ENCODE measurements around the gene UBE2Z. TPM values are rescaled to one million over a fixed set of nuclear protein-coding genes. Genes with fewer than 3 reads are reported as not detected.

The UBE2Z gene
- total and polyA plus RNA-seq, 2 of the 13 experiments (the other 11 are each of a cell fraction or from before 2014, with no cell fraction given): 63.2 to 122 TPM

DNA sequence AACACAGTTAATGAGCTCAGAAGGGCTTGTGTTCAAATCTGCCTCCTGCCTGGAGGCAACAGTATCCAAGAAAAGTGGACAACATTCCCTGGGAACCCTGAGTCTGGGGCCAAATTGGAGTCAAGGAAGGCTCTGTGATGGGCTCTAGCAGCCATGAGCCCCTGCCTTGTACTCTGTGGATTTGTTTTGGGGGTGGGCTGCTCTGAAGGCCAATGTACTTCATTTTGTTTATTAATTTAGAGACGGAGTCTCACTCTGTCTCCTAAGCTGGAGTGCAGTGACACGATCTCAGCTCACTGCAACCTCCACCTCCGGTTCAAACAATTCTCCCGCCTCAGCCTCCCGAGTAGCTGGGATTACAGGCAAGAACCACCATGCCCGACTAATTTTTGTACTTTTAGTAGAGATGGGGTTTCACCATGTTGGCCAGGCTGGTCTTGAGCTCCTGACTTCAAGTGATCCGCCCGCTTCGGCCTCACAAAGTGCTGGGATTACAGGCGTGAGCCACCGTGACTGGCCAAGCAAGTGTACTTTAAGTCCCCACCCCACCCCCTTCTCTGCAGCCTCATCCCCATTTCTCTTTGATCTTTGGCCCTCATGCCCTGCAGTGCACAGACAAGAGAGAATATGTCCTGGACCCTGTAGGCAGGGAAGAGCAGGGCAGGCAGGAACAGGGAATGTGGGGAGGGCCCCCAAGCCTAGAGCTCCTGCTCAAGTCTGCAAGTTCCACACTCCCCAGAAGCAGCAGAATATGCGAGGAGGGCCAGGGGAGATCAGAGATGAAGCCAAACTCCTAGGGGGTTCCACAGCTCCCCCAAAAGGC lies 62.9 kb downstream of the UBE2Z start (continued):
- TF ChIP-seq, protein P1, sequence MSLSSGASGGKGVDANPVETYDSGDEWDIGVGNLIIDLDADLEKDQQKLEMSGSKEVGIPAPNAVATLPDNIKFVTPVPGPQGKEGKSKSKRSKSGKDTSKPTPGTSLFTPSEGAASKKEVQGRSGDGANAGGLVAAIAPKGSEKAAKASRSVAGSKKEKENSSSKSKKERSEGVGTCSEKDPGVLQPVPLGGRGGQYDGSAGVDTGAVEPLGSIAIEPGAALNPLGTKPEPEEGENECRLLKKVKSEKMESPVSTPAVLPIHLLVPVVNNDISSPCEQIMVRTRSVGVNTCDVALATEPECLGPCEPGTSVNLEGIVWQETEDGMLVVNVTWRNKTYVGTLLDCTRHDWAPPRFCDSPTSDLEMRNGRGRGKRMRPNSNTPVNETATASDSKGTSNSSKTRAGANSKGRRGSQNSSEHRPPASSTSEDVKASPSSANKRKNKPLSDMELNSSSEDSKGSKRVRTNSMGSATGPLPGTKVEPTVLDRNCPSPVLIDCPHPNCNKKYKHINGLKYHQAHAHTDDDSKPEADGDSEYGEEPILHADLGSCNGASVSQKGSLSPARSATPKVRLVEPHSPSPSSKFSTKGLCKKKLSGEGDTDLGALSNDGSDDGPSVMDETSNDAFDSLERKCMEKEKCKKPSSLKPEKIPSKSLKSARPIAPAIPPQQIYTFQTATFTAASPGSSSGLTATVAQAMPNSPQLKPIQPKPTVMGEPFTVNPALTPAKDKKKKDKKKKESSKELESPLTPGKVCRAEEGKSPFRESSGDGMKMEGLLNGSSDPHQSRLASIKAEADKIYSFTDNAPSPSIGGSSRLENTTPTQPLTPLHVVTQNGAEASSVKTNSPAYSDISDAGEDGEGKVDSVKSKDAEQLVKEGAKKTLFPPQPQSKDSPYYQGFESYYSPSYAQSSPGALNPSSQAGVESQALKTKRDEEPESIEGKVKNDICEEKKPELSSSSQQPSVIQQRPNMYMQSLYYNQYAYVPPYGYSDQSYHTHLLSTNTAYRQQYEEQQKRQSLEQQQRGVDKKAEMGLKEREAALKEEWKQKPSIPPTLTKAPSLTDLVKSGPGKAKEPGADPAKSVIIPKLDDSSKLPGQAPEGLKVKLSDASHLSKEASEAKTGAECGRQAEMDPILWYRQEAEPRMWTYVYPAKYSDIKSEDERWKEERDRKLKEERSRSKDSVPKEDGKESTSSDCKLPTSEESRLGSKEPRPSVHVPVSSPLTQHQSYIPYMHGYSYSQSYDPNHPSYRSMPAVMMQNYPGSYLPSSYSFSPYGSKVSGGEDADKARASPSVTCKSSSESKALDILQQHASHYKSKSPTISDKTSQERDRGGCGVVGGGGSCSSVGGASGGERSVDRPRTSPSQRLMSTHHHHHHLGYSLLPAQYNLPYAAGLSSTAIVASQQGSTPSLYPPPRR (CRISPR knock-in tag; IDR thresholded peaks at IDR 0.05; ENCODE audit: borderline replicate concordance): peak; percentile 76; the same call in 1 of the 2 replicates
- no peak for TF ChIP-seq HOXA7 (CRISPR knock-in tag; IDR thresholded peaks at IDR 0.05)
- peak; percentile 93 for TF ChIP-seq ZNF589 (CRISPR knock-in tag; conservative IDR thresholded peaks at IDR 0.05)
- no peak for TF ChIP-seq ELF4 (CRISPR knock-in tag; IDR thresholded peaks at IDR 0.05; ENCODE audit: borderline replicate concordance)
- TF ChIP-seq MEIS1 (CRISPR knock-in tag; IDR thresholded peaks at IDR 0.05; ENCODE audit: borderline replicate concordance): no peak
- TF ChIP-seq, protein P2, sequence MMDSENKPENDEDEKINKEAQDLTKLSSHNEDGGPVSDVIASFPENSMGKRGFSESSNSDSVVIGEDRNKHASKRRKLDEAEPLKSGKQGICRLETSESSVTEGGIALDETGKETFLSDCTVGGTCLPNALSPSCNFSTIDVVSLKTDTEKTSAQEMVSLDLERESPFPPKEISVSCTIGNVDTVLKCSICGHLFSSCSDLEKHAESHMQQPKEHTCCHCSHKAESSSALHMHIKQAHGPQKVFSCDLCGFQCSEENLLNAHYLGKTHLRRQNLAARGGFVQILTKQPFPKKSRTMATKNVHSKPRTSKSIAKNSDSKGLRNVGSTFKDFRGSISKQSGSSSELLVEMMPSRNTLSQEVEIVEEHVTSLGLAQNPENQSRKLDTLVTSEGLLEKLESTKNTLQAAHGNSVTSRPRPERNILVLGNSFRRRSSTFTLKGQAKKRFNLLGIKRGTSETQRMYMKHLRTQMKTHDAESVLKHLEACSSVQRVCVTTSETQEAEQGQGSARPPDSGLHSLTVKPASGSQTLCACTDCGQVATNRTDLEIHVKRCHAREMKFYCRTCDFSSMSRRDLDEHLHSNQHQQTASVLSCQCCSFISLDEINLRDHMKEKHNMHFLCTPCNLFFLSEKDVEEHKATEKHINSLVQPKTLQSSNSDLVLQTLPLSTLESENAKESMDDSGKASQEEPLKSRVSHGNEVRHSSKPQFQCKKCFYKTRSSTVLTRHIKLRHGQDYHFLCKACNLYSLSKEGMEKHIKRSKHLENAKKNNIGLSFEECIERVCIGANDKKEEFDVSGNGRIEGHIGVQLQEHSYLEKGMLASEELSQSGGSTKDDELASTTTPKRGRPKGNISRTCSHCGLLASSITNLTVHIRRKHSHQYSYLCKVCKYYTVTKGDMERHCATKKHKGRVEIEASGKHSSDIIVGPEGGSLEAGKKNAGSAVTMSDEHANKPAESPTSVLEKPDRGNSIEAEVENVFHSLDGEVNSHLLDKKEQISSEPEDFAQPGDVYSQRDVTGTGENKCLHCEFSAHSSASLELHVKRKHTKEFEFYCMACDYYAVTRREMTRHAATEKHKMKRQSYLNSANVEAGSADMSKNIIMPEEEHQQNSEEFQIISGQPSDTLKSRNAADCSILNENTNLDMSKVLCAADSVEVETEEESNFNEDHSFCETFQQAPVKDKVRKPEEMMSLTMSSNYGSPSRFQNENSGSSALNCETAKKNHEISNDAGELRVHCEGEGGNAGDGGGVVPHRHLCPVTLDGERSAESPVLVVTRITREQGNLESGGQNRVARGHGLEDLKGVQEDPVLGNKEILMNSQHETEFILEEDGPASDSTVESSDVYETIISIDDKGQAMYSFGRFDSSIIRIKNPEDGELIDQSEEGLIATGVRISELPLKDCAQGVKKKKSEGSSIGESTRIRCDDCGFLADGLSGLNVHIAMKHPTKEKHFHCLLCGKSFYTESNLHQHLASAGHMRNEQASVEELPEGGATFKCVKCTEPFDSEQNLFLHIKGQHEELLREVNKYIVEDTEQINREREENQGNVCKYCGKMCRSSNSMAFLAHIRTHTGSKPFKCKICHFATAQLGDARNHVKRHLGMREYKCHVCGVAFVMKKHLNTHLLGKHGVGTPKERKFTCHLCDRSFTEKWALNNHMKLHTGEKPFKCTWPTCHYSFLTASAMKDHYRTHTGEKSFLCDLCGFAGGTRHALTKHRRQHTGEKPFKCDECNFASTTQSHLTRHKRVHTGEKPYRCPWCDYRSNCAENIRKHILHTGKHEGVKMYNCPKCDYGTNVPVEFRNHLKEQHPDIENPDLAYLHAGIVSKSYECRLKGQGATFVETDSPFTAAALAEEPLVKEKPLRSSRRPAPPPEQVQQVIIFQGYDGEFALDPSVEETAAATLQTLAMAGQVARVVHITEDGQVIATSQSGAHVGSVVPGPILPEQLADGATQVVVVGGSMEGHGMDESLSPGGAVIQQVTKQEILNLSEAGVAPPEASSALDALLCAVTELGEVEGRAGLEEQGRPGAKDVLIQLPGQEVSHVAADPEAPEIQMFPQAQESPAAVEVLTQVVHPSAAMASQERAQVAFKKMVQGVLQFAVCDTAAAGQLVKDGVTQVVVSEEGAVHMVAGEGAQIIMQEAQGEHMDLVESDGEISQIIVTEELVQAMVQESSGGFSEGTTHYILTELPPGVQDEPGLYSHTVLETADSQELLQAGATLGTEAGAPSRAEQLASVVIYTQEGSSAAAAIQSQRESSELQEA (CRISPR knock-in tag; IDR thresholded peaks at IDR 0.05; ENCODE audit: not compliant biosample characterization): no peak
- TF ChIP-seq CENPX (CRISPR knock-in tag; IDR thresholded peaks at IDR 0.05): no peak
- no peak for TF ChIP-seq ZSCAN12 (CRISPR knock-in tag; IDR thresholded peaks at IDR 0.05)
- TF ChIP-seq, protein P3, sequence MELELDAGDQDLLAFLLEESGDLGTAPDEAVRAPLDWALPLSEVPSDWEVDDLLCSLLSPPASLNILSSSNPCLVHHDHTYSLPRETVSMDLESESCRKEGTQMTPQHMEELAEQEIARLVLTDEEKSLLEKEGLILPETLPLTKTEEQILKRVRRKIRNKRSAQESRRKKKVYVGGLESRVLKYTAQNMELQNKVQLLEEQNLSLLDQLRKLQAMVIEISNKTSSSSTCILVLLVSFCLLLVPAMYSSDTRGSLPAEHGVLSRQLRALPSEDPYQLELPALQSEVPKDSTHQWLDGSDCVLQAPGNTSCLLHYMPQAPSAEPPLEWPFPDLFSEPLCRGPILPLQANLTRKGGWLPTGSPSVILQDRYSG (CRISPR knock-in tag; IDR thresholded peaks at IDR 0.05): no peak
- TF ChIP-seq FOXM1 (CRISPR knock-in tag; IDR thresholded peaks at IDR 0.05): no peak
- TF ChIP-seq TEAD2 (CRISPR knock-in tag; IDR thresholded peaks at IDR 0.05): no peak
- TF ChIP-seq ZNF101 (CRISPR knock-in tag; IDR thresholded peaks at IDR 0.05; ENCODE audit: borderline replicate concordance, low read depth): no peak
- no peak for TF ChIP-seq SSRP1 (CRISPR knock-in tag; IDR thresholded peaks at IDR 0.05)
- TF ChIP-seq, protein P4, sequence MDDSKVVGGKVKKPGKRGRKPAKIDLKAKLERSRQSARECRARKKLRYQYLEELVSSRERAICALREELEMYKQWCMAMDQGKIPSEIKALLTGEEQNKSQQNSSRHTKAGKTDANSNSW (CRISPR knock-in tag; IDR thresholded peaks at IDR 0.05; ENCODE audit: borderline replicate concordance): no peak

Measured in HepG2 (cell line).